ENCODE results near the gene TRABD. TPM values are rescaled to one million over a fixed set of nuclear protein-coding genes. Genes with fewer than 3 reads are reported as not detected.
A peak's percentile ranks its signal among the peaks of the same experiment; 100 is the strongest.

Gene TRABD
- total RNA-seq, 2 donors from 2014 or later, result 43.6 to 116 TPM

- intact Hi-C loops (cut with DNase I), result loop anchor here (2.0 kb wide), 1 partner anchor 58 kb away; no protein-coding TSS in a partner anchor
- Histone ChIP-seq H3K4me1 (no peaks in the 10 kb centered on the region), H3K27me3 (no peaks in the 10 kb centered on the region), H3K9me3 (no peaks in the 10 kb centered on the region), H3K4me3 (no peak overlapping the region), H3K9ac (ENCODE audit: low read depth in 2 of 2, low read length in 2 of 2) (no peak overlapping the region), H3K36me3 (peaks cover 5% of the 10 kb centered on the region), H3K27ac (no peak overlapping the region)
- TF ChIP-seq CTCF (IDR thresholded peaks at IDR 0.05), result no peak
- DNase-seq, result no peak
These were observed 23.5 kb downstream of the TRABD start for GRCh38 chr22:50208939-50209892.

- H3K27ac ChIP-seq, result no peak overlapping the region
- intact Hi-C loops (cut with DNase I), result loop anchor here (2.0 kb wide), 1 partner anchor 59 kb away; no protein-coding TSS in a partner anchor
- H3K9me3 ChIP-seq, result no peaks in the 10 kb centered on the region
- no peak overlapping the region for H3K4me3 ChIP-seq
- peak; percentile 73 for TF ChIP-seq CTCF (IDR thresholded peaks at IDR 0.05)
- H3K9ac ChIP-seq (ENCODE audit: low read depth in 2 of 2, low read length in 2 of 2), result no peak overlapping the region
- H3K4me1 ChIP-seq, result no peaks in the 10 kb centered on the region
- peaks cover 5% of the 10 kb centered on the region for H3K36me3 ChIP-seq
- peak; percentile 70 for DNase-seq
- H3K27me3 ChIP-seq, result no peaks in the 10 kb centered on the region
These were observed 24.2 kb downstream of the TRABD start for GRCh38 chr22:50209893-50210292.

GRCh38 chr22:50210378-50211139, 24.8 kb downstream of the TRABD start:
- Histone ChIP-seq H3K36me3 (peaks cover 5% of the 10 kb centered on the region), H3K27me3 (no peaks in the 10 kb centered on the region), H3K4me1 (no peaks in the 10 kb centered on the region), H3K9me3 (no peaks in the 10 kb centered on the region), H3K4me3 (no peak overlapping the region), H3K27ac (no peak overlapping the region), H3K9ac (ENCODE audit: low read depth in 2 of 2, low read length in 2 of 2) (no peak overlapping the region)
- intact Hi-C loops (cut with DNase I), result no loop called here
- DNase-seq, result no peak
- TF ChIP-seq CTCF (IDR thresholded peaks at IDR 0.05), result no peak

GRCh38 chr22:50211147-50211546, 25.4 kb downstream of the TRABD start:
- H3K9me3 ChIP-seq, result no peaks in the 10 kb centered on the region
- DNase-seq, result no peak
- H3K4me1 ChIP-seq, result no peaks in the 10 kb centered on the region
- peaks cover 5% of the 10 kb centered on the region for H3K36me3 ChIP-seq
- no peak overlapping the region for H3K4me3 ChIP-seq
- no peak overlapping the region for H3K27ac ChIP-seq
- H3K27me3 ChIP-seq, result no peaks in the 10 kb centered on the region
- intact Hi-C loops (cut with DNase I), result no loop called here
- no peak overlapping the region for H3K9ac ChIP-seq (ENCODE audit: low read depth in 2 of 2, low read length in 2 of 2)
- no peak for TF ChIP-seq CTCF (IDR thresholded peaks at IDR 0.05)

GRCh38 chr22:50213263-50213662, 27.6 kb downstream of the TRABD start:
- no peaks in the 10 kb centered on the region for H3K9me3 ChIP-seq
- peaks cover 11% of the 10 kb centered on the region for H3K36me3 ChIP-seq
- TF ChIP-seq CTCF (IDR thresholded peaks at IDR 0.05), result no peak
- H3K4me3 ChIP-seq, result no peak overlapping the region
- H3K27ac ChIP-seq, result no peak overlapping the region
- DNase-seq, result no peak
- intact Hi-C loops (cut with DNase I), result no loop called here
- H3K4me1 ChIP-seq, result no peaks in the 10 kb centered on the region
- H3K27me3 ChIP-seq, result no peaks in the 10 kb centered on the region
- no peak overlapping the region for H3K9ac ChIP-seq (ENCODE audit: low read depth in 2 of 2, low read length in 2 of 2)
